Adrenal gland (tissue), 12 donors: Measurements from ENCODE around the gene TOR2A. TPM values are rescaled to one million over a fixed set of nuclear protein-coding genes. Genes with fewer than 3 reads are reported as not detected.

Source experiments
- DNase-seq, 7 donors: peaks; one replicate each; pipeline ENCODE4 v3.0.0-alpha.2; 2019 to 2020
- H3K27ac ChIP-seq, 5 donors: fragments of 200-600 bp; sonication (generic) in 4 of 5; 1 replicate in 3 of 5; 2 replicates in 2 of 5; pipeline versions ENCODE4 v1.5.1 to v1.8.0; 2016 to 2020; ENCODE audit warnings: mild to moderate bottlenecking in 1 of 5
- H3K27me3 ChIP-seq: fragments of 200-600 bp; 2 replicates; pipeline ENCODE4 v1.8.0; 2021
- H3K36me3 ChIP-seq, 2 donors: fragments of 200-600 bp; replicated peaks in 1 of 2; 1 replicate in 1 of 2; 2 replicates in 1 of 2; pipeline versions ENCODE4 v1.5.1 to v1.8.0; 2018 to 2022
- H3K4me1 ChIP-seq, 2 donors: fragments of 200-600 bp; replicated peaks in 1 of 2; 1 replicate in 1 of 2; 2 replicates in 1 of 2; pipeline versions ENCODE4 v1.5.1 to v1.8.0; 2018 to 2021
- H3K4me3 ChIP-seq, 4 donors: fragments of 200-600 bp; sonication (generic) in 3 of 4; one replicate each; pipeline ENCODE4 v1.5.1; 2016 to 2018
- H3K9me3 ChIP-seq, 3 donors: fragments of 200-600 bp; sonication (generic) in 1 of 3; replicated peaks in 1 of 3; 1 replicate in 2 of 3; 2 replicates in 1 of 3; pipeline versions ENCODE4 v1.5.1 to v1.8.0; 2016 to 2021
- POLR2A ChIP-seq, 2 donors: fragments of 450-650 bp; IDR thresholded peaks; one replicate each; pipeline ENCODE4 v1.6.1; 2017; ENCODE audit warnings: antibody characterized with exemption in 2 of 2, mild to moderate bottlenecking in 2 of 2, moderate library complexity in 1 of 2
- WGBS, 4 donors: extraction: QIAGEN DNeasy Blood & Tissue Kit in 2 of 4; methylation state at CpG; one replicate each; pipeline versions ENCODE4 v1.1.5 to v1.1.7; 2013 to 2017; 5-methylcytosine and 5-hydroxymethylcytosine counted together
- intact Hi-C, 2 donors: fragments of 100-400 bp; cut with DNase I; formaldehyde crosslinking; loops; one replicate each; pipeline versions ENCODE4 v1.14.1 to v1.15.0; 2022 to 2023
- polyA plus RNA-seq, 3 donors: library from polyadenylated mRNA; stranded (reverse); fragments of 200-250 nt in 2 of 3; fragments of 350-450 nt in 1 of 3; fragmentation: Illumina TruSeq in 1 of 3; extraction: RNeasy Lipid Tissue Mini Kit (QIAGEN cat#74804) in 1 of 3; gene quantifications; one replicate each; pipeline ENCODE4 v1.2.3, GENCODE V29; 2013 to 2014
- total RNA-seq, 9 donors: library from RNA; depleted of rRNA in 4 of 9; stranded (reverse); fragments of >200 nt in 4 of 9; fragments of 120-200 nt in 1 of 9; fragmentation: NEBNext Ultra II Directional in 1 of 9; extraction: Animal tissue kit (Norgen Biotek cat#: 25700) in 1 of 9; gene quantifications; one replicate each; pipeline versions ENCODE4 v1.1.0 to v1.2.4, GENCODE V29; 2013 to 2023
- TF ChIP-seq, protein P1 (sequence below), 6 experiments: fragments of 450-650 bp in 4 of 6; fragments of 200-600 bp in 2 of 6; sonication (generic) in 1 of 6; IDR thresholded peaks; 1 replicate in 5 of 6; 2 replicates in 1 of 6; pipeline versions ENCODE4 v1.5.1 to v1.8.0; 2016 to 2021; ENCODE audit warnings: antibody characterized with exemption in 6 of 6, mild to moderate bottlenecking in 2 of 6, moderate library complexity in 1 of 6
- donor health status: healthy with polysubstance abuse.
- donor health status: Bipolar disorder and iron deficiency.
- donor health status: DM: yes; HTN: yes; CAD: no.
- donor health status: DM: no; HTN: no; CAD: no.
- donor health status: DM: no; HTN: no; CAD: no.
- donor health status: DM: yes; HTN: yes; CAD: no.

TOR2A gene
- total and polyA plus RNA-seq, 12 donors = 4.3 to 30.6 (median 16.3) TPM

DNA sequence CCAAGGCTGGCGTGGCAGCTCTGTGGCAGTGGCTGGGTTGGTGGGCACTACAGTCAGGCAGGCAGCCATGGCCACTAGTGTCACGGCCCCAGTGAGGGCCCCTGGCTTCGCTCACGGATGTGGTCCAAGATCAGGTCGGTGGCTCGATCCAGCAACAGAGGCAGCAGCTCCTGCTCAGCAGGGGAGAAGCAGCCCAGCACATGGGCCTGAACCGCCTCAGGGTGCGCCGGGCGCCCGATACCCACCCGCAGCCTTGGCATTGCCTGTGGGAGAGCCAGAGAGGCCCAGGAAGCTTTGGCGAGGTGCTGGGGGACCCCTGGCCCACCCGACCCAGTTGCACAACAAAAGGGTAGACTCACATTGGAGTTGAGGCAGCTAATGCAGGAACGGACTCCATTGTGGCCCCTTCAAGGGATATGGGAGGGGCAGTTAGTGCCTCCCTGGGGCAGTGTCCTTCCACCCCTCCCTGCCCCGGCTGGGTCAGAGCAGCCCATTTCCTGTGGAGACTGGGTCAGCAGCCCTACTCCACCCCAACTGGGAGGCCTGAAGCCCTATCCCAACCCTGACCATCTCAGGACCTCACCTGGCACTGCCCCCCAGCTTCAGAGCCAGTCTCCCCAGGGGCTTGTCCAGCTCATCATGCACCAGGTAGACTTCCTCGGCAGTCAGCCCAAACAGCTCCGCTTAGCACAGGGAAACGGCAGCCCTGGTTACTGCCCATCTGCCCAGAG, 20.9 kb downstream of the TOR2A start:
- Histone ChIP-seq H3K9me3 (no peaks in the 10 kb centered on the region), H3K36me3 (no peaks in the 10 kb centered on the region), H3K4me3 (peak overlapping the region in 2 of 4 donors; percentile 87 to 98), H3K4me1 (peaks cover 14 to 22% of the 10 kb centered on the region in 2 donors), H3K27me3 (no peaks in the 10 kb centered on the region), H3K27ac (no peak overlapping the region)
- 70 to 78% (median 77%) methylated on average over 6 to 19 of the region's 19 CpGs for WGBS, 4 donors
- no peak for TF ChIP-seq POLR2A (IDR thresholded peaks at IDR 0.05)
- TF ChIP-seq, protein P1, sequence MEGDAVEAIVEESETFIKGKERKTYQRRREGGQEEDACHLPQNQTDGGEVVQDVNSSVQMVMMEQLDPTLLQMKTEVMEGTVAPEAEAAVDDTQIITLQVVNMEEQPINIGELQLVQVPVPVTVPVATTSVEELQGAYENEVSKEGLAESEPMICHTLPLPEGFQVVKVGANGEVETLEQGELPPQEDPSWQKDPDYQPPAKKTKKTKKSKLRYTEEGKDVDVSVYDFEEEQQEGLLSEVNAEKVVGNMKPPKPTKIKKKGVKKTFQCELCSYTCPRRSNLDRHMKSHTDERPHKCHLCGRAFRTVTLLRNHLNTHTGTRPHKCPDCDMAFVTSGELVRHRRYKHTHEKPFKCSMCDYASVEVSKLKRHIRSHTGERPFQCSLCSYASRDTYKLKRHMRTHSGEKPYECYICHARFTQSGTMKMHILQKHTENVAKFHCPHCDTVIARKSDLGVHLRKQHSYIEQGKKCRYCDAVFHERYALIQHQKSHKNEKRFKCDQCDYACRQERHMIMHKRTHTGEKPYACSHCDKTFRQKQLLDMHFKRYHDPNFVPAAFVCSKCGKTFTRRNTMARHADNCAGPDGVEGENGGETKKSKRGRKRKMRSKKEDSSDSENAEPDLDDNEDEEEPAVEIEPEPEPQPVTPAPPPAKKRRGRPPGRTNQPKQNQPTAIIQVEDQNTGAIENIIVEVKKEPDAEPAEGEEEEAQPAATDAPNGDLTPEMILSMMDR (IDR thresholded peaks at IDR 0.05) = no peak
- no peak for DNase-seq
- intact Hi-C loops = no loop called here

DNA sequence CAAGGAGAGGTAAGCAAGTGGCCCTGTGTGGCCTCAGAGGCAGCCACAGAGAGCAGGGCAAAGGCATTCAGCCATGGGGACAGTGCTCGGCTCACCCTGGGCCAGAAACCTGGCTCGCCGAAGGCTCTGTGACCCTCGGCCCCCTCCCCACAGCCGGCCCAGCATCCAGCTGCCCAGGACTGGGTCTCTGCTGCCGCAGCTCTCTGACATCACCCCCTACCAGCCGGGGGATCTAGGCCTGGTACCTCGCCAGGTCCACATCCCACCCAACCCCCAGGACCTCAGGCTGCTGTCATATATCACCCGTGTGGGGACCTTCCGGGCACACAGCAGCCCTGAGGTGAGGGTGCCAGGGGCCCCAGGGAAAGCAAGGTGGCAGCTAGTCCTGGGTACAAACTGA, 22.2 kb downstream of the TOR2A start:
- no peak for TF ChIP-seq POLR2A (IDR thresholded peaks at IDR 0.05)
- TF ChIP-seq, protein P1 (IDR thresholded peaks at IDR 0.05) = no peak
- 87 to 95% (median 94%) methylated on average over 9 to 10 of the region's 10 CpGs; no CpG with 5 or more reads in 1 of the 4 donors for WGBS, 4 donors
- no peak for DNase-seq
- Histone ChIP-seq H3K27ac (no peak overlapping the region), H3K36me3 (no peaks in the 10 kb centered on the region), H3K4me3 (no peak overlapping the region), H3K27me3 (no peaks in the 10 kb centered on the region), H3K4me1 (peaks cover 14 to 20% of the 10 kb centered on the region in 2 donors), H3K9me3 (no peaks in the 10 kb centered on the region)
- intact Hi-C loops = no loop called here

DNA sequence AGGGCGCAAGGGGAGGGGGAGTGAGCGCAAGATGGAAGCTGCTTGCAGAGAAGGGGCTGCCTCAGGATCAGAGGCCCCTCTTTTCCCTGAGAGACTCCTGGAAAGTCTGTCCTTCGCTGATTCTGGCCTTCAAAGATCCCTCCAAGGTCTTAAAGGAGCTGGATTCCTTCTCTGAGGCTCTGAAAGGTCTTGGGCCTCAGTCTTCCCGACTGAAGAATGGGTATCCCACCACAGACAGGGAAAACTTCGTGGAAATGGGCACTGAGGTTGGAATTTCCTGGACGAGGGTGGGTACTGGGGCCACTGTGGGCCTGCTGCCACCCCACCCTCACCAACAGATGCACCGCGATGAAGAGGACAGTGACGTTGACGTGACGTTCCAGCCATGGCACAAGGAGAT, 22.7 kb downstream of the TOR2A start:
- intact Hi-C loops = no loop called here
- no peak for DNase-seq
- Histone ChIP-seq H3K9me3 (no peaks in the 10 kb centered on the region), H3K36me3 (no peaks in the 10 kb centered on the region), H3K4me1 (peaks cover 14 to 16% of the 10 kb centered on the region in 2 donors), H3K27me3 (no peaks in the 10 kb centered on the region), H3K27ac (no peak overlapping the region), H3K4me3 (no peak overlapping the region)
- TF ChIP-seq, protein P1 (IDR thresholded peaks at IDR 0.05) = no peak
- no peak for TF ChIP-seq POLR2A (IDR thresholded peaks at IDR 0.05)
- WGBS, 4 donors = 90 to 93% (median 92%) methylated on average over 9 to 11 of the region's 11 CpGs

DNA sequence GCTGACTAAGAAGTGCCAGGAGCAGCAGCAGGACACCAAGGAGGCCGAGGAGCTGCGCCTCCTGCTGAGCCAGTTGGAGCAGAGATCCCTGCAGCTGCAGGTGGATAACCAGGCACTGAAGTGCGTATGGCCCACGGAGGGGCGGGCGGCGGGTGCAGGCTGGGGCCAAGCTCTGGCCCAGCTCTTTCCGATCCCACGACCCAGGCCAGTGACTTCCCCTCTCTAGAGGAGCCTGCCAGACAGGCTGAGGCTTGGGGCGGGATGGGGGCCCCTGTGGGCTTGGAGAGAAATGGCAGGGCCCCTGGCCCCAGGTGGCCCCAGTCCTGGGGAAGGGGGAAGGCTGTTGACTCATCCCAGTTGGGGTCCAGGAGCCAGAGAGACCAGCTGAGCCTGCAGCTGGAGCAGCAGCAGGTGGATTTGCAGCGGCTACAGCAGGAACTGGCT, 23.2 kb downstream of the TOR2A start:
- H3K36me3 ChIP-seq = no peaks in the 10 kb centered on the region
- no peak overlapping the region for H3K27ac ChIP-seq
- H3K9me3 ChIP-seq = no peaks in the 10 kb centered on the region
- intact Hi-C loops = no loop called here
- H3K4me3 ChIP-seq = no peak overlapping the region
- no peak for DNase-seq
- no peaks in the 10 kb centered on the region for H3K27me3 ChIP-seq
- H3K4me1 ChIP-seq = peaks cover 14 to 16% of the 10 kb centered on the region in 2 donors
- no peak for TF ChIP-seq POLR2A (IDR thresholded peaks at IDR 0.05)
- TF ChIP-seq, protein P1 (IDR thresholded peaks at IDR 0.05) = no peak
- 77 to 100% (median 86%) methylated on average over 1 to 11 of the region's 11 CpGs for WGBS, 4 donors
